HT1080 (cell line): Measurements from ENCODE around the gene KIAA0319L. TPM values are rescaled to one million over a fixed set of nuclear protein-coding genes. Genes with fewer than 3 reads are reported as not detected.
"Not testable (repeated sequence)": the region's sequence is repeated elsewhere in the genome, so short reads cannot be mapped to it uniquely, and the experiment has no call there.

Experiments used
- DNase-seq: peaks from one replicate; pipeline ENCODE4 v3.0.0-alpha.2; 2015; ENCODE audit warnings: low read depth
- total RNA-seq: library from RNA; depleted of rRNA; stranded (reverse); fragments of >200 nt; shearing (Covaris generic); gene quantifications from 2 replicates; pipeline ENCODE4 v1.2.3, GENCODE V29; 2014

KIAA0319L gene
- total RNA-seq, 1 experiment from 2014 or later, result 37.8 TPM

- no peak for DNase-seq
Observed at GRCh38 chr1:35499231-35499630, 58.0 kb downstream of the KIAA0319L start.

DNA sequence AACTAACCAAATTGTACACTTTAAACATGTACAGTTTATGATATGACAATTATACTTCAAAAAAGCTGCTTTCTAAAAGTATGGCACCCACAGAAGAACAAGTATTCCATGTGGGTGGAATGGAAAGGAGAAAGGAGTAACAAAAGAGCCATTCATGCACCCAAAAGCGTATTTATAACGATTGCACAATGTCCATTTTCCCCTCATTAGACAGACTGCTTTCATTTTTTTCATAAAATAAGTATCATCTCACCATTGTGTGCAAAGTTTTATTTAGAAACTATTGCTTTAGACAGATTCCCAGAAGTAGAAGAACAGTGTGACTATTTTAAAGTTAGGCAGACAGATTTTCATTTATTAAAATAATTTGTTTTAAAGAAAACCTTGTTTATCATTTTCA is 59.6 kb downstream of the KIAA0319L start:
- DNase-seq, result no peak

DNA sequence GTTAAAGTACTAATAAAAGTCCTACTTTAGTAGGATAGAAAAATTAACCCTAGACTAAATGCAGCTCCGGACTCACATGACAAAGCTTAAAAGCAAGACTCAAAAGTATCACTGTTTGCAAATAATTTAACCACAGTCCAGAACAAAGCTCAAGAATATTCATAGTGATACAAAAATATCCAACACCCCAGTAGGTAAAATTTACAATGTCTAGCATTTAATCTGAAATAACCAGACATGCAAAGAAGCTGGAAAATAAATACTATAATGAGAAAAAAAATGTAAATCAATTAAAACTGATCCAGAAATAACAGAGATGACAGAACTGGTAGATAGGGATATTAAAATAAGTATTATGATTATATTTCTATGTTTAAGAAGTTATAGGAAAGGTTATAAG is 67.0 kb downstream of the KIAA0319L start:
- no peak for DNase-seq

- DNase-seq, result no peak
Observed at GRCh38 chr1:35488336-35488735, 68.9 kb downstream of the KIAA0319L start.

DNA sequence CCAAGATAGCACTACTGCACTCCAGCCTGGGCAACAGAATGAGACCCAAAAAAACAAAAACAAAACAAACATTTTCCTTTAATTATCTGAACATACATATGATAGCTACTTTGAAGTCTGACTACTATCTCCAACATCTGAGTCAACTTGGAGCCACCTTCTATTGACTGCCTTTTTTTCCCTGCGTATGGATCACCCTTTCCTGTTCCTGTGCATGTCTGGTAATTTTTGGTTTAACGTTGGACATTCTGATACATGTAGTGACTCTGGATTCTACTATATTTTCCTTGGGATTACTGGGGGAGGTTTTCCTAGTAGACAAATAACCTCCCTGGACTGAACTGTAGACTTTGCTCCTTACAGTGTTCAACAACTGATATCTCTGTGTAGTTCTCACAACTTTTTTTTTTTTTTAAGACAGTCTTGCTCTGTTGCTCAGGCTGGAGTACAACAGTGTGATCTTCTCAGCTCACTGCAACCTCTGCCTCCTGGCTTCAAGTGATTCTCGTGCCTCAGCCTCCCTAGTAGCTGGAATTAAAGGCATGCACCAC is 70.3 kb downstream of the KIAA0319L start:
- DNase-seq, result no peak

GRCh38 chr1:35481229-35481628 is 76.0 kb downstream of the KIAA0319L start:
- DNase-seq, result no peak

DNA sequence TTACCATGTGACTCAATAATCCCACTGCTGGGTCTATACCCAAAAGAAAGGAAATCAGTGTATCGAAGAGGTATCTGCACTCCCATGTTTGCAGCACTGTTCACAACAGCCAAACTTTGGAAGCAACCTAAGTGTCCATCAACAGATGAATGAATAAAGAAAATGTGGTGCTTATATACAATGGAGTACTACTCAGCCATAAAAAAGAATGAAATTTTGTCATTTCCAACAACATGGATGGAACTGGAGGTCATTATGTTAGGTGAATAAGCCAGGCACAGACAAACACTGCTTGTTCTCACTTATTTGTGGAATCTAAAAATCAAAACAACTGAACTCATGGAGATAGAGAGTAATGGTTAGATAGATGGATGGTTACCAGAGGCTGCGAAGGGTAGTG is 79.3 kb downstream of the KIAA0319L start:
- no peak for DNase-seq

- DNase-seq, result no peak
Observed at GRCh38 chr1:35475856-35476674, 81.1 kb downstream of the KIAA0319L start.

GRCh38 chr1:35475356-35475755 is 81.8 kb downstream of the KIAA0319L start:
- DNase-seq, result no peak

DNA sequence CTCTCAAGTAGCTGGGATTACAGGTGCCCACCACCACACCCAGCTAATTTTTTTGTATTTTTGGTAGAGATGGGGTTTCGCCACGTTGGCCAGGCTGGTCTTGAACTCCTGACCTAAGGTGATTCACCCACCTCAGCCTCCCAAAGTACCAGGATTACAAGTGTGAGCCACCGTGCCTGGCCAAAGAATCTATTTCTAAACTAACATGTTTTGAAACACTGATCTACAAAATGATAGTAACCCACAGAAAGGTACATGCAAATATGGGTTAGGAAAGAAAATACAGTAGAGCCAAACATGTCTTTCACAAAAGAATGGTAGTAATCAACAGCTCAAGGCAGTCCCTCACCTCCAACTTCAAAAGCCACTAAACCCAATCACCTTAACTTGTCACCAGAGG is 84.0 kb downstream of the KIAA0319L start:
- not testable (repeated sequence) for DNase-seq

DNA sequence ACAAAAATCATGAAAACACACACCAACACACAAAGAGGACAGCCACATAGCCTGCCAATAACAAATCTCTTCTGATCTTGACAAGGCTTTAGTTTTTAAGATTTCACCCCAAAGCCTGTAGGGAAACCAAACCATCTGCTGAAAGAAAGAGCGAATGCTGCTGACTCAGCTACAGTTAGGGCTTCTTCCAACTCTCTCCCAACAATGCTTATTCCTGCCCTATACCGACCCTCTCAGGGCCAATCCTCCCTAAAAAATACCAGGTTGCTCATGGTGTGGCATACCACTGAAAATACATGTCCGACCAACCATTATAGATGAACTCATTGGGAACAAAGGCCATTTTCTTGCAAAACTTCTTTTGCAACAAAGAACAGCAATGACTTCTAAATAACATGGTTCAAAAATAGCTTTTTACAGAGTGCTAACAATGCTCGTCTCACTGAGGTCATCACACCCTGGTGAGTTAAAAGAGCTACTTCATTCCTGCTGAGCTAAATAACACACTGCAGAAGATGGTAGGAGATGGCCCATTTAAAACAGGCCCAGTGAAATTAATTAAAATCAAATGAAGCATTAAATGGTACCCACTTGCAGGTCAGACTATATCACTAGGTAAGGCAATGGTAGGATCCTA is 86.1 kb downstream of the KIAA0319L start:
- DNase-seq, result no peak

GRCh38 chr1:35466120-35466519 is 91.1 kb downstream of the KIAA0319L start:
- no peak for DNase-seq

GRCh38 chr1:35463749-35464148 is 93.5 kb downstream of the KIAA0319L start:
- not testable (repeated sequence) for DNase-seq

- DNase-seq, result no peak
Observed at GRCh38 chr1:35463232-35463631, 94.0 kb downstream of the KIAA0319L start.

- no peak for DNase-seq
Observed at GRCh38 chr1:35461966-35462651, 95.1 kb downstream of the KIAA0319L start.

- DNase-seq, result no peak
Observed at GRCh38 chr1:35460796-35461195, 96.4 kb downstream of the KIAA0319L start.

- DNase-seq, result peak; percentile 24
Observed at GRCh38 chr1:35454616-35455015, 102.6 kb downstream of the KIAA0319L start.

- DNase-seq, result no peak
Observed at GRCh38 chr1:35454176-35454575, 103.0 kb downstream of the KIAA0319L start.

GRCh38 chr1:35453031-35453430 is 104.2 kb downstream of the KIAA0319L start:
- DNase-seq, result no peak

- peak; percentile 31 for DNase-seq
Observed at GRCh38 chr1:35452106-35452774, 105.0 kb downstream of the KIAA0319L start.

GRCh38 chr1:35451125-35451528 is 106.1 kb downstream of the KIAA0319L start:
- peak; percentile 72 for DNase-seq
